Measurements from ENCODE around the gene ZFHX2. TPM values are rescaled to one million over a fixed set of nuclear protein-coding genes. Genes with fewer than 3 reads are reported as not detected.

The ZFHX2 gene
- total RNA-seq, 1 donor from 2014 or later = 0.90 TPM

- no peaks in the 10 kb centered on the region for H3K9me3 Mint-ChIP-seq
- peaks cover 46% of the 10 kb centered on the region for H3K4me1 ChIP-seq
- H3K4me3 ChIP-seq = no peak overlapping the region
- H3K27ac ChIP-seq = no peak overlapping the region
- peaks cover 5% of the 10 kb centered on the region for H4K20me1 ChIP-seq (ENCODE audit: low read depth)
- DNase-seq (ENCODE audit: low spot score) = no peak
- no peak overlapping the region for H2AFZ ChIP-seq (replicated peaks)
- H3F3A ChIP-seq (ENCODE audit: low read depth) = peaks cover 42% of the 10 kb centered on the region
- H3K9ac ChIP-seq = no peak overlapping the region
- peaks cover 31% of the 10 kb centered on the region for H3K4me1 Mint-ChIP-seq
- TF ChIP-seq, protein P1, sequence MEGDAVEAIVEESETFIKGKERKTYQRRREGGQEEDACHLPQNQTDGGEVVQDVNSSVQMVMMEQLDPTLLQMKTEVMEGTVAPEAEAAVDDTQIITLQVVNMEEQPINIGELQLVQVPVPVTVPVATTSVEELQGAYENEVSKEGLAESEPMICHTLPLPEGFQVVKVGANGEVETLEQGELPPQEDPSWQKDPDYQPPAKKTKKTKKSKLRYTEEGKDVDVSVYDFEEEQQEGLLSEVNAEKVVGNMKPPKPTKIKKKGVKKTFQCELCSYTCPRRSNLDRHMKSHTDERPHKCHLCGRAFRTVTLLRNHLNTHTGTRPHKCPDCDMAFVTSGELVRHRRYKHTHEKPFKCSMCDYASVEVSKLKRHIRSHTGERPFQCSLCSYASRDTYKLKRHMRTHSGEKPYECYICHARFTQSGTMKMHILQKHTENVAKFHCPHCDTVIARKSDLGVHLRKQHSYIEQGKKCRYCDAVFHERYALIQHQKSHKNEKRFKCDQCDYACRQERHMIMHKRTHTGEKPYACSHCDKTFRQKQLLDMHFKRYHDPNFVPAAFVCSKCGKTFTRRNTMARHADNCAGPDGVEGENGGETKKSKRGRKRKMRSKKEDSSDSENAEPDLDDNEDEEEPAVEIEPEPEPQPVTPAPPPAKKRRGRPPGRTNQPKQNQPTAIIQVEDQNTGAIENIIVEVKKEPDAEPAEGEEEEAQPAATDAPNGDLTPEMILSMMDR (IDR thresholded peaks at IDR 0.05) = no peak
- TF ChIP-seq EZH2 (IDR thresholded peaks at IDR 0.05) (no peak), EZH2phosphoT487 (IDR thresholded peaks at IDR 0.05) (no peak)
- no peaks in the 10 kb centered on the region for H3K36me3 ChIP-seq
- no peak overlapping the region for H3K27ac Mint-ChIP-seq
- no peak overlapping the region for H3K4me2 ChIP-seq
- no peaks in the 10 kb centered on the region for H3K27me3 ChIP-seq
- H3K79me2 ChIP-seq (ENCODE audit: low read depth) = peaks cover 16% of the 10 kb centered on the region
- H3K4me3 Mint-ChIP-seq = no peak overlapping the region
- H3K27me3 Mint-ChIP-seq (ENCODE audit: insufficient read depth, low read depth) = peaks cover 2% of the 10 kb centered on the region
- H3K9me3 ChIP-seq (ENCODE audit: low read depth) = no peaks in the 10 kb centered on the region
- peaks cover 3% of the 10 kb centered on the region for H3K36me3 Mint-ChIP-seq
Measured at GRCh38 chr14:23542261-23542660, 9.3 kb downstream of the ZFHX2 start.

DNA sequence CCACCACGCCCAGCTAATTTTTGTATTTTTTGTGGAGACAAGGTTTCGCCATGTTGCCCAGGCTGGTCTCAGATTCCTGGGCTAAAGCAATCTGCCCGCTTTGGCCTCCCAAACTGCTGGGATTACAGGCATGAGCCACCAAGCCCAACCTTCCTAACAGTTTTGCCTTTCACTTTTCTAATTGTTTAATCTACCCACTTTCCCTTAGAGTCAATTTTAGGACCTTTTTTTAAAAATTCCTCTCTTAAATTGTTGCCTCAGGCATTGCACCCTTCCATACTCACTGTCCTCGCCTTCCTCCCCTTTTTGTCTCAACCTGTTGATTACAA lies 11.5 kb downstream of the ZFHX2 start:
- Histone ChIP-seq H3K4me1 (peaks cover 37% of the 10 kb centered on the region), H3K4me2 (no peak overlapping the region), H3K27ac (no peak overlapping the region), H3K79me2 (ENCODE audit: low read depth) (peaks cover 11% of the 10 kb centered on the region), H3K27me3 (no peaks in the 10 kb centered on the region), H3K36me3 (no peaks in the 10 kb centered on the region), H3K9ac (no peak overlapping the region), H3K4me3 (no peak overlapping the region), H4K20me1 (ENCODE audit: low read depth) (peaks cover 3% of the 10 kb centered on the region), H3K9me3 (ENCODE audit: low read depth) (no peaks in the 10 kb centered on the region), H3F3A (ENCODE audit: low read depth) (peaks cover 43% of the 10 kb centered on the region), H2AFZ (replicated peaks) (no peak overlapping the region)
- H3K27ac Mint-ChIP-seq = no peak overlapping the region
- TF ChIP-seq EZH2 (IDR thresholded peaks at IDR 0.05) (no peak), EZH2phosphoT487 (IDR thresholded peaks at IDR 0.05) (no peak)
- TF ChIP-seq, protein P1 (IDR thresholded peaks at IDR 0.05) = no peak
- H3K4me3 Mint-ChIP-seq = no peak overlapping the region
- H3K36me3 Mint-ChIP-seq = peaks cover 6% of the 10 kb centered on the region
- DNase-seq (ENCODE audit: low spot score) = no peak
- H3K27me3 Mint-ChIP-seq (ENCODE audit: insufficient read depth, low read depth) = peaks cover 2% of the 10 kb centered on the region
- H3K9me3 Mint-ChIP-seq = no peaks in the 10 kb centered on the region
- H3K4me1 Mint-ChIP-seq = peaks cover 22% of the 10 kb centered on the region

DNA sequence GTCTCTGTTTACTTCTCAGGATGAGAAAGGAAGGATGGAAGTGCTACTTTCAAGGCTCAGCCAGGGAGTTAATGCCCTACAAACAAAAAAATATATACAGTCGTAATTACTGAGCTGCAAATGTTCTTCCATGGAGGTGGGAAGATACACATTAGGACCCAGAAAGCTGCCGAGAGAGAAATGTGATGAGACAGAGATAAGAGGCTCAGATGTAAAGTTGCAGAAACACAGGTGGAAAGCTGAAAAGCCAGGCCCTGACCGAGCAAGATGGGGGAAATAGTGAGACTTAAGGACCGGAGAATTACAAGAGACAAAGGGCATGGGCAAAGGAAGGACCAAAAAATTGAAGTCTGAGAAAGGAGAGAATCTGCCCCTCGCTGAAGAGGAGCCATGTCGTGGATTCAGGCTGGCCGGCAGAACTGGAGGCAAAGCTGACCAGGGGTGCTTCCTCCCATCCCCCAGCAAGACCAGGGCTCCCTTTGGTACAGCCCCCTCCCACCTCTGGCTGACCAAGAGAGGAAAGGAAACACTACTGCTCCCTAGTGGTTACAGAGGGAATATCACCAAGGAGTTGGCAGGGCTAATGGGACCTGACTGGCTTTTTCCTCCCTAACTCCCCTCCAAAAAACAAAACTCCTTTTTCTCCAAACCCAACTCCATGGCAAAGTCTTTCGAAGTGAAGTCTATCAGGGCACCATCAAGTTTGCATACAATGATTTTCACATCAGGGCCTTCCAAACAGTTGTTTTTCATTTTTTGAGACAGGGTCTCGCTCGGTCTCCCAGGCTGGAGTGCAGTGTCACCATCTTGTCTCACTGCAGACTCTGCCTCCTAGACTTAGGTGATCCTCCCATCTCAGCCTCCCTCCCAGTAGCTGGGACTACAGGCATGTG lies 12.1 kb downstream of the ZFHX2 start:
- Histone ChIP-seq H3K4me3 (peak overlapping the region; percentile 2), H3K9me3 (ENCODE audit: low read depth) (no peaks in the 10 kb centered on the region), H3K4me1 (peaks cover 31% of the 10 kb centered on the region), H3K9ac (no peak overlapping the region), H2AFZ (replicated peaks) (peak overlapping the region; percentile 48), H3K27ac (no peak overlapping the region), H3K4me2 (peak overlapping the region; percentile 69), H3K36me3 (no peaks in the 10 kb centered on the region), H3K79me2 (ENCODE audit: low read depth) (peaks cover 11% of the 10 kb centered on the region), H3F3A (ENCODE audit: low read depth) (peaks cover 37% of the 10 kb centered on the region), H3K27me3 (no peaks in the 10 kb centered on the region), H4K20me1 (ENCODE audit: low read depth) (no peaks in the 10 kb centered on the region)
- H3K36me3 Mint-ChIP-seq = peaks cover 7% of the 10 kb centered on the region
- no peaks in the 10 kb centered on the region for H3K9me3 Mint-ChIP-seq
- DNase-seq (ENCODE audit: low spot score) = peak; percentile 90
- peak overlapping the region; percentile 1 for H3K27ac Mint-ChIP-seq
- TF ChIP-seq EZH2phosphoT487 (IDR thresholded peaks at IDR 0.05) = no peak
- TF ChIP-seq, protein P1 (IDR thresholded peaks at IDR 0.05) = peak; percentile 89
- no peak for TF ChIP-seq EZH2 (IDR thresholded peaks at IDR 0.05)
- peak overlapping the region; percentile 8 for H3K4me3 Mint-ChIP-seq
- peaks cover 22% of the 10 kb centered on the region for H3K4me1 Mint-ChIP-seq
- peaks cover 2% of the 10 kb centered on the region for H3K27me3 Mint-ChIP-seq (ENCODE audit: insufficient read depth, low read depth)

All from neural progenitor cell (in vitro differentiated cells).